H9 (cell line): ENCODE measurements around the gene MED15. TPM values are rescaled to one million over a fixed set of nuclear protein-coding genes. Genes with fewer than 3 reads are reported as not detected.
"Not testable (repeated sequence)": the region's sequence is repeated elsewhere in the genome, so short reads cannot be mapped to it uniquely, and the experiment has no call there.

Source experiments
- DNase-seq: peaks from one replicate; pipeline ENCODE4 v3.0.0-alpha.2; 2017
- H2AFZ ChIP-seq: one replicate; pipeline ENCODE4 v1.6.1; 2013; ENCODE audit warnings: mild to moderate bottlenecking, low read length, control low read depth, moderate library complexity
- H2AK5ac ChIP-seq: 2 replicates; pipeline ENCODE4 v1.6.1; 2013; ENCODE audit warnings: low read length, control low read depth, mixed read lengths; ENCODE audit not compliant: insufficient read length
- H2BK120ac ChIP-seq: one replicate; pipeline ENCODE4 v1.6.1; 2013; ENCODE audit warnings: low read depth, mild to moderate bottlenecking, low read length, control low read depth, inconsistent platforms; ENCODE audit not compliant: poor library complexity, severe bottlenecking
- H2BK12ac ChIP-seq: 2 replicates; pipeline ENCODE4 v1.6.1; 2013; ENCODE audit warnings: low read length, control low read depth, mixed read lengths, low read depth; ENCODE audit not compliant: insufficient read length
- H2BK15ac ChIP-seq: 2 replicates; pipeline ENCODE4 v1.6.1; 2013; ENCODE audit warnings: low read depth, low read length, control low read depth
- H2BK20ac ChIP-seq: one replicate; pipeline ENCODE4 v1.6.1; 2013; ENCODE audit warnings: low read depth, mild to moderate bottlenecking, low read length, control low read depth, inconsistent platforms; ENCODE audit not compliant: poor library complexity, severe bottlenecking
- H2BK5ac ChIP-seq: 2 replicates; pipeline ENCODE4 v1.6.1; 2013; ENCODE audit warnings: low read length, control low read depth, mixed read lengths; ENCODE audit not compliant: insufficient read length
- H3K14ac ChIP-seq: 2 replicates; pipeline ENCODE4 v1.6.1; 2013; ENCODE audit warnings: low read length, control low read depth; ENCODE audit not compliant: insufficient read depth
- H3K18ac ChIP-seq: 2 replicates; pipeline ENCODE4 v1.6.1; 2013; ENCODE audit warnings: low read depth, mild to moderate bottlenecking, mixed read lengths, low read length, control low read depth; ENCODE audit not compliant: insufficient read length
- H3K23ac ChIP-seq: 2 replicates; pipeline ENCODE4 v1.6.1; 2013; ENCODE audit warnings: low read length, control low read depth, mixed read lengths, low read depth; ENCODE audit not compliant: insufficient read length
- H3K23me2 ChIP-seq: 2 replicates; pipeline ENCODE4 v1.6.1; 2013; ENCODE audit warnings: low read depth, mild to moderate bottlenecking, mixed read lengths, low read length, control low read depth; ENCODE audit not compliant: insufficient read length, poor library complexity, severe bottlenecking
- H3K27ac ChIP-seq: 2 replicates; pipeline ENCODE4 v1.5.1; 2013; ENCODE audit warnings: low read length, control low read depth, mixed read lengths, low read depth; ENCODE audit not compliant: insufficient read length
- H3K27me3 ChIP-seq: 2 replicates; pipeline ENCODE4 v1.6.1; 2013; ENCODE audit warnings: low read length, control low read depth, inconsistent platforms; ENCODE audit not compliant: insufficient read depth
- H3K4ac ChIP-seq: 2 replicates; pipeline ENCODE4 v1.6.1; 2013; ENCODE audit warnings: low read depth, mild to moderate bottlenecking, control low read depth, inconsistent platforms, low read length, moderate library complexity
- H3K4me1 ChIP-seq: 2 replicates; pipeline ENCODE4 v1.6.1; 2013; ENCODE audit warnings: low read length, control low read depth, inconsistent platforms; ENCODE audit not compliant: insufficient read depth
- H3K4me2 ChIP-seq: 2 replicates; pipeline ENCODE4 v1.6.1; 2013; ENCODE audit warnings: low read length, control low read depth, mixed read lengths; ENCODE audit not compliant: insufficient read length, insufficient read depth
- H3K56ac ChIP-seq: 2 replicates; pipeline ENCODE4 v1.6.1; 2013; ENCODE audit warnings: low read depth, mild to moderate bottlenecking, mixed read lengths, low read length, control low read depth; ENCODE audit not compliant: insufficient read length
- H3K79me1 ChIP-seq: 2 replicates; pipeline ENCODE4 v1.6.1; 2013; ENCODE audit warnings: low read depth, mild to moderate bottlenecking, moderate library complexity, low read length, control low read depth, inconsistent platforms; ENCODE audit not compliant: insufficient read depth, poor library complexity, severe bottlenecking
- H3K79me2 ChIP-seq: 2 replicates; pipeline ENCODE4 v1.6.1; 2013; ENCODE audit warnings: low read length, control low read depth, inconsistent platforms; ENCODE audit not compliant: insufficient read depth
- H3K9ac ChIP-seq: 2 replicates; pipeline ENCODE4 v1.6.1; 2013; ENCODE audit warnings: low read length, control low read depth, mixed read lengths; ENCODE audit not compliant: insufficient read length; ENCODE audit errors: extremely low read depth
- H3K9me3 ChIP-seq: one replicate; pipeline ENCODE4 v1.6.1; 2013; ENCODE audit warnings: low read depth, low read length, inconsistent platforms; ENCODE audit not compliant: control insufficient read depth
- H3T11ph ChIP-seq: one replicate; pipeline ENCODE4 v1.6.1; 2013; ENCODE audit warnings: mild to moderate bottlenecking, low read length, control low read depth, inconsistent platforms
- H4K20me1 ChIP-seq: one replicate; pipeline ENCODE4 v1.6.1; 2013; ENCODE audit not compliant: control insufficient read depth, insufficient read length, insufficient read depth
- H4K5ac ChIP-seq: 2 replicates; pipeline ENCODE4 v1.6.1; 2013; ENCODE audit warnings: low read depth, mild to moderate bottlenecking, mixed read lengths, low read length, control low read depth; ENCODE audit not compliant: insufficient read length
- H4K8ac ChIP-seq: replicated peaks from 2 replicates; pipeline ENCODE4 v1.6.1; 2013; ENCODE audit warnings: low read length, control low read depth, mixed read lengths, low read depth; ENCODE audit not compliant: insufficient read length
- H4K91ac ChIP-seq: 2 replicates; pipeline ENCODE4 v1.6.1; 2013; ENCODE audit warnings: low read depth, mild to moderate bottlenecking, moderate library complexity, mixed read lengths, low read length, control low read depth; ENCODE audit not compliant: insufficient read length
- H3K27ac Mint-ChIP-seq, 3 experiments: 2 replicates in 2 of 3; 3 replicates in 1 of 3; pipeline ENCODE4 v1.8.0; 2020 to 2021; ENCODE audit warnings: mixed read lengths in 3 of 3, mild to moderate bottlenecking in 1 of 3, moderate library complexity in 1 of 3
- H3K27me3 Mint-ChIP-seq: 2 replicates; pipeline ENCODE4 v1.8.0; 2021; ENCODE audit warnings: low read depth, mild to moderate bottlenecking, moderate library complexity, mixed read lengths
- H3K36me3 Mint-ChIP-seq, 3 experiments: 2 replicates in 2 of 3; 3 replicates in 1 of 3; pipeline ENCODE4 v1.8.0; 2020 to 2021; ENCODE audit warnings: low read depth in 3 of 3, mixed read lengths in 3 of 3; ENCODE audit not compliant: insufficient read depth in 1 of 3
- H3K4me1 Mint-ChIP-seq, 2 experiments: 2 replicates each; pipeline ENCODE4 v1.8.0; 2020; ENCODE audit warnings: mixed read lengths in 2 of 2
- H3K4me3 Mint-ChIP-seq, 2 experiments: 2 replicates in 1 of 2; 3 replicates in 1 of 2; pipeline ENCODE4 v1.8.0; 2020 to 2021; ENCODE audit warnings: mild to moderate bottlenecking in 2 of 2, mixed read lengths in 2 of 2, moderate library complexity in 1 of 2
- H3K9me3 Mint-ChIP-seq, 2 experiments: 2 replicates in 1 of 2; 3 replicates in 1 of 2; pipeline ENCODE4 v1.8.0; 2020; ENCODE audit warnings: mild to moderate bottlenecking in 2 of 2, mixed read lengths in 2 of 2, moderate library complexity in 1 of 2
- CTCF ChIP-seq: fragments of 200-600 bp; sonication (generic); conservative IDR thresholded peaks from 3 replicates; pipeline ENCODE4 v1.8.0; 2021; ENCODE audit warnings: antibody characterized with exemption, mild to moderate bottlenecking
- WGBS: extraction: QIAGEN DNeasy Blood & Tissue Kit; methylation state at CpG from one replicate; pipeline ENCODE4 v1.1.7; 2013; ENCODE audit warnings: missing lambda C conversion rate, low lambda C conversion rate, mixed read lengths; ENCODE audit not compliant: insufficient read length; ENCODE audit errors: extremely low coverage; 5-methylcytosine and 5-hydroxymethylcytosine counted together
- total RNA-seq: library from RNA; stranded (reverse); gene quantifications from 2 replicates; pipeline ENCODE4 v1.2.1, GENCODE V29; 2021

The MED15 gene
- total RNA-seq, 1 experiment from 2014 or later, result 47.4 TPM

- Mint-ChIP-seq H3K4me1 (peaks cover 5 to 10% of the 10 kb centered on the region in 2 experiments; a peak in 3 of 4 replicates), H3K36me3 (peaks cover under 1 to 6% (median 2%) of the 10 kb centered on the region in 3 experiments; a peak in 5 of 7 replicates), H3K9me3 (no peaks in the 10 kb centered on the region), H3K27me3 (peaks cover 1% of the 10 kb centered on the region; the same call in 1 of the 2 replicates), H3K27ac (peak overlapping the region in 1 of 3 experiments; percentile 44; a peak in 1 of 7 replicates), H3K4me3 (no peak overlapping the region)
- Histone ChIP-seq H3K23me2 (no peaks in the 10 kb centered on the region), H3K4me2 (no peak overlapping the region), H4K5ac (no peak overlapping the region), H4K20me1 (no peaks in the 10 kb centered on the region), H2BK20ac (no peak overlapping the region), H3K9me3 (no peaks in the 10 kb centered on the region), H3K4ac (no peak overlapping the region), H3K9ac (no peak overlapping the region), H2BK120ac (no peak overlapping the region), H2BK15ac (no peak overlapping the region), H3K23ac (no peak overlapping the region), H2AFZ (no peak overlapping the region), H3K79me1 (no peaks in the 10 kb centered on the region), H4K8ac (no peak overlapping the region), H3K27me3 (no peaks in the 10 kb centered on the region), H3K27ac (no peak overlapping the region), H2AK5ac (no peak overlapping the region), H2BK12ac (no peak overlapping the region), H3K14ac (no peak overlapping the region), H3K4me1 (no peaks in the 10 kb centered on the region), H3T11ph (no peak overlapping the region), H3K56ac (no peak overlapping the region), H3K79me2 (no peaks in the 10 kb centered on the region), H3K18ac (peak overlapping the region; percentile 5), H2BK5ac (no peak overlapping the region), H4K91ac (no peak overlapping the region)
- no CpG with 5 or more reads among the region's 28 CpGs for WGBS
- DNase-seq, result peak; percentile 83
- no peak for TF ChIP-seq CTCF
These were observed 84.4 kb downstream of the MED15 start for GRCh38 chr22:20591660-20592310.

GRCh38 chr22:20594038-20594437 lies 86.6 kb downstream of the MED15 start:
- not testable (repeated sequence) for H3K79me1 ChIP-seq, H3K9me3 Mint-ChIP-seq, H3K4me1 ChIP-seq

More at GRCh38 chr22:20594038-20594437, 86.6 kb downstream of the MED15 start:
- H4K91ac ChIP-seq, H3K4me3 Mint-ChIP-seq, H3K27me3 Mint-ChIP-seq, H3K14ac ChIP-seq, H3K79me2 ChIP-seq, H2AFZ ChIP-seq, H2BK20ac ChIP-seq, H3K9ac ChIP-seq, H3K23me2 ChIP-seq, H2BK15ac ChIP-seq, H3K56ac ChIP-seq, H3K4me2 ChIP-seq, H3K36me3 Mint-ChIP-seq, H4K20me1 ChIP-seq, H4K8ac ChIP-seq, H3K27me3 ChIP-seq, H2BK12ac ChIP-seq, H2BK5ac ChIP-seq, H3K27ac Mint-ChIP-seq, H2AK5ac ChIP-seq, H3K27ac ChIP-seq, H3K23ac ChIP-seq, H3T11ph ChIP-seq, H2BK120ac ChIP-seq, H4K5ac ChIP-seq, H3K4ac ChIP-seq, H3K18ac ChIP-seq, H3K9me3 ChIP-seq, DNase-seq: not testable (repeated sequence)
- peaks cover 7 to 12% of the 10 kb centered on the region in 2 experiments for H3K4me1 Mint-ChIP-seq
